ENCODE measurements around the gene KCND1. TPM values are rescaled to one million over a fixed set of nuclear protein-coding genes. Genes with fewer than 3 reads are reported as not detected.
A peak's percentile ranks its signal among the peaks of the same experiment; 100 is the strongest.

KCND1 gene
- total and polyA plus RNA-seq, 12 donors = 0.13 to 1.7 (median 0.36) TPM

GRCh38 chrX:48918301-48918642 lies 53.4 kb downstream of the KCND1 start:
- TF ChIP-seq CTCF (IDR thresholded peaks at IDR 0.05) = no peak
- Histone ChIP-seq H3K36me3 (peaks cover 0 to 38% (median 0%) of the 10 kb centered on the region in 9 donors), H3K4me3 (peak overlapping the region; percentile 38 to 68 (median 60)), H3K27ac (peak overlapping the region in 9 of 10 donors; percentile 67 to 91 (median 73)), H3K4me1 (peaks cover 0 to 31% (median 4%) of the 10 kb centered on the region in 9 donors), H3K27me3 (no peaks in the 10 kb centered on the region), H3K9me3 (no peaks in the 10 kb centered on the region)
- no peak for DNase-seq
- no peak for ATAC-seq
- intact Hi-C loops (cut with DNase I) = loop anchor here in 3 of 10 donors (10.0 kb wide), 2 partner anchors 273 to 1263 kb away; partner anchors contain the start of genes ELK1 (in 1 of the 3) and UXT (in 1 of the 3)
- WGBS, 2 donors = 5 to 16% methylated on average over 16 to 23 of the region's 23 CpGs

GRCh38 chrX:48917139-48918001 lies 54.3 kb downstream of the KCND1 start:
- intact Hi-C loops (cut with DNase I) = loop anchor here in 3 of 10 donors (10.0 kb wide), 2 partner anchors 273 to 1263 kb away; partner anchors contain the start of genes ELK1 (in 1 of the 3) and UXT (in 1 of the 3)
- ATAC-seq (peak; percentile 61 to 81 (median 73)), DNase-seq (peak; percentile 85 to 86)
- TF ChIP-seq CTCF (IDR thresholded peaks at IDR 0.05) = peak; percentile 79 to 95 (median 92)
- H3K4me3 ChIP-seq = peak overlapping the region in 5 of 10 donors; percentile 7 to 68 (median 32)
- WGBS, 2 donors = 12 to 22% methylated on average over 23 to 27 of the region's 27 CpGs
- H3K27me3 ChIP-seq = no peaks in the 10 kb centered on the region
- peaks cover 0 to 32% (median 4%) of the 10 kb centered on the region in 9 donors for H3K4me1 ChIP-seq
- peaks cover 0 to 29% (median 0%) of the 10 kb centered on the region in 9 donors for H3K36me3 ChIP-seq
- H3K27ac ChIP-seq = peak overlapping the region in 5 of 10 donors; percentile 6 to 91 (median 25)
- no peaks in the 10 kb centered on the region for H3K9me3 ChIP-seq

- intact Hi-C loops (cut with DNase I) = loop anchor here in 3 of 10 donors (10.0 kb wide), 2 partner anchors 270 to 1260 kb away; partner anchors contain the start of genes ELK1 (in 1 of the 3) and UXT (in 1 of the 3)
- WGBS, 2 donors = 89 to 92% methylated on average over 10 to 13 of the region's 13 CpGs
- no peak for TF ChIP-seq CTCF (IDR thresholded peaks at IDR 0.05)
- Histone ChIP-seq H3K4me3 (peak overlapping the region in 1 of 10 donors; percentile 0), H3K27me3 (no peaks in the 10 kb centered on the region), H3K9me3 (no peaks in the 10 kb centered on the region), H3K4me1 (peaks cover 0 to 43% (median 15%) of the 10 kb centered on the region in 9 donors), H3K27ac (no peak overlapping the region), H3K36me3 (peaks cover 0 to 27% (median 0%) of the 10 kb centered on the region in 9 donors)
- no peak for DNase-seq
- ATAC-seq = no peak
Measured at GRCh38 chrX:48914593-48915493, 56.8 kb downstream of the KCND1 start.
